Endodermal cell (in vitro differentiated cells): Measurements from ENCODE around the gene MAP6. TPM values are rescaled to one million over a fixed set of nuclear protein-coding genes. Genes with fewer than 3 reads are reported as not detected.

Source experiments
- DNase-seq: peaks from one replicate; pipeline ENCODE4 v3.0.0-alpha.2; 2017
- H3K27ac ChIP-seq: 2 replicates; pipeline ENCODE4 v1.5.1; 2013; ENCODE audit warnings: mild to moderate bottlenecking, low read depth, low read length, moderate library complexity
- H3K27me3 ChIP-seq: 2 replicates; pipeline ENCODE4 v1.6.1; 2013; ENCODE audit warnings: mild to moderate bottlenecking, low read length, moderate library complexity; ENCODE audit not compliant: insufficient read depth, control insufficient read depth, poor library complexity, severe bottlenecking
- H3K36me3 ChIP-seq: 2 replicates; pipeline ENCODE4 v1.7.0; 2013; ENCODE audit warnings: mild to moderate bottlenecking, low read length, moderate library complexity; ENCODE audit not compliant: control insufficient read depth, insufficient read depth
- H3K4me1 ChIP-seq: one replicate; pipeline ENCODE4 v1.7.0; 2013; ENCODE audit warnings: low read length; ENCODE audit not compliant: control insufficient read depth, insufficient read depth
- H3K4me3 ChIP-seq: 2 replicates; pipeline ENCODE4 v1.5.1; 2013; ENCODE audit warnings: mild to moderate bottlenecking, low read length, moderate library complexity
- H3K9ac ChIP-seq: 2 replicates; pipeline ENCODE4 v1.6.1; 2013; ENCODE audit warnings: mild to moderate bottlenecking, low read length, moderate library complexity; ENCODE audit not compliant: poor library complexity, severe bottlenecking; ENCODE audit errors: extremely low read depth
- H3K9me3 ChIP-seq: 2 replicates; pipeline ENCODE4 v1.6.1; 2013; ENCODE audit warnings: mild to moderate bottlenecking, low read length, moderate library complexity; ENCODE audit not compliant: control insufficient read depth
- H3K27ac Mint-ChIP-seq: 2 replicates; pipeline ENCODE4 v1.8.0; 2020; ENCODE audit warnings: mixed read lengths
- H3K27me3 Mint-ChIP-seq: 2 replicates; pipeline ENCODE4 v1.8.0; 2021; ENCODE audit warnings: mild to moderate bottlenecking, mixed read lengths; ENCODE audit not compliant: insufficient read depth
- H3K36me3 Mint-ChIP-seq: 2 replicates; pipeline ENCODE4 v1.8.0; 2020; ENCODE audit warnings: low read depth, mixed read lengths
- H3K4me1 Mint-ChIP-seq: 2 replicates; pipeline ENCODE4 v1.8.0; 2020; ENCODE audit warnings: mixed read lengths
- H3K4me3 Mint-ChIP-seq: 2 replicates; pipeline ENCODE4 v1.8.0; 2020; ENCODE audit warnings: mild to moderate bottlenecking, moderate library complexity, mixed read lengths
- H3K9me3 Mint-ChIP-seq: 2 replicates; pipeline ENCODE4 v1.8.0; 2020; ENCODE audit warnings: mild to moderate bottlenecking, mixed read lengths
- CTCF ChIP-seq: fragments of 200-600 bp; sonication (generic); conservative IDR thresholded peaks from 2 replicates; pipeline ENCODE4 v1.5.0; 2021; ENCODE audit warnings: antibody characterized with exemption, mild to moderate bottlenecking
- WGBS, 2 experiments: methylation state at CpG; one replicate each; pipeline versions ENCODE4 v1.1.5 to v1.1.7; 2013; ENCODE audit warnings: missing lambda C conversion rate in 2 of 2, mixed read lengths in 1 of 2; ENCODE audit not compliant: insufficient coverage in 1 of 2, insufficient read length in 1 of 2; 5-methylcytosine and 5-hydroxymethylcytosine counted together
- total RNA-seq, 2 donors: library from RNA; stranded (reverse); fragmentation: NEBNext Ultra II Directional in 1 of 2; extraction: Animal tissue kit (Norgen Biotek cat#: 25700) in 1 of 2; gene quantifications; 2 replicates in 1 of 2; 3 replicates in 1 of 2; pipeline ENCODE4 v1.2.1, GENCODE V29; 2021

The MAP6 gene
- total RNA-seq, 2 donors from 2014 or later = 1.9 to 4.2 TPM

DNA sequence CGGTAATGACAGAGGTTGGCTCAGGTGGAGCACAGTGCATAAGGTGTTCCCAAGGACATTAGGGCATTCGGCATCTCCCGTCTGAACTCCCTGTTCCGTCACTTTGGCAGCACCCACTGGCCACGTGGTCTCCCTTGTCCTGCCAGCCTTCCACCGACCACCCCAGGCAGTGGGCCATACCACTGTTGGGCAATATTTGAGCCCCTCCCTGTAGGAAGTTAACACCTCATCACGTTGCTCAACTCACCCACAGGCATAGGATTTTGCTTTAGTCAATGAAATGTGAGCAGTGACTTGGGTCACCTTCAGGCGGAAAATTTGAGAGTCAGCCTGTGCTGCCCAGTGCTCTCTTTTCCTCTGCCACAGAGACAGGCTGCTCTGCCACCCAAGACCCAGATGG lies 62.7 kb downstream of the MAP6 start:
- H3K4me3 ChIP-seq = no peak overlapping the region
- DNase-seq = no peak
- no peak for TF ChIP-seq CTCF
- no peaks in the 10 kb centered on the region for H3K36me3 Mint-ChIP-seq
- WGBS, 2 experiments = 89 to 96% methylated on average over 8 of the region's 8 CpGs
- no peaks in the 10 kb centered on the region for H3K36me3 ChIP-seq
- no peaks in the 10 kb centered on the region for H3K27me3 ChIP-seq
- H3K9me3 Mint-ChIP-seq = no peaks in the 10 kb centered on the region
- no peak overlapping the region for H3K27ac Mint-ChIP-seq
- no peak overlapping the region for H3K4me3 Mint-ChIP-seq
- no peaks in the 10 kb centered on the region for H3K9me3 ChIP-seq
- H3K9ac ChIP-seq = no peak overlapping the region
- no peaks in the 10 kb centered on the region for H3K4me1 ChIP-seq
- H3K4me1 Mint-ChIP-seq = peaks cover 3% of the 10 kb centered on the region
- no peak overlapping the region for H3K27ac ChIP-seq
- H3K27me3 Mint-ChIP-seq = peaks cover 6% of the 10 kb centered on the region

DNA sequence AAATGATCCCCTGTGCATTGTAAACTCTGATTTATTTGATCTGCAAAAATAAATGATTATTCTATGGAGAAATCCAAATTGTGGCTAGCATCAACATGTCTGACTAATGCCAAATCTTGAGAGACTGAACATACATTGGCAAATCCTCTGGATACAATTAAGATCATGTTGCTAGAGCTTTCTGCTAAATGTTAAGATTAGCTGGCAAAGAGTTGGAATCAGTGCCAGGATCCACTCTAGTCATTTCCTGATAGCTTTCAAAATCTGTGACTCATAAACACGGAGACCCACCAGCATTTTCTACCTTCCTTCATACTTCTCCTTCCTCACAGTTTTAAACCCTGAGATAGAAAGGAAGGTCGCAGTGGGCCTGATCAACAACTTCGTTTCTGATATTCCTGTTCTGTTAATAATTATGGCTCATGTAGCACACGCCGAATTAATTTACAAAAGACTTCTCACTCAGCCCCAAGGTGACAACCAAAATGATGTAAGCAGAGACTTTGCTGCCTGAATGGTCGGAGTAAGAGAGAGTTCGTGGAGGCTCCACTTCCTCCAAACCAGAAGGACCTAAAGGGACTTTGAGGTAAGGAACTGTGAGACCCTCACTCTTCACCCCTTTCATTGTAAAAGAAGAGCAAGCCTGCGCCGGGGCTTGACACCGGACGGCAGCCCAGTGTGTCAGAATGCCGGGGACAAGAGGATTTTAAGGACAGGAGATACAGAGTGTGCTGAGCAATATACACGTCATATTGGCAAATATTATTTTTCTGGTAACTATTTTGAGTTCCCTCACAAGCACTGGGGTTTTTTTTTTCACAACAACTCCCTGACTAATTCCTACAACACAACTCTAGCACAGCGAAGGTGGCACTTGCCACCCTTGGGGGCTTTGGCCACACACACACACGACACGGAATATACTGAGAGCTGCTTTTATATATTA lies 64.8 kb downstream of the MAP6 start:
- no peak overlapping the region for H3K27ac ChIP-seq
- no peaks in the 10 kb centered on the region for H3K4me1 ChIP-seq

GRCh38 chr11:75602951-75603350 lies 65.9 kb downstream of the MAP6 start:
- Histone ChIP-seq H3K36me3 (no peaks in the 10 kb centered on the region), H3K9me3 (no peaks in the 10 kb centered on the region), H3K27ac (no peak overlapping the region), H3K9ac (no peak overlapping the region), H3K27me3 (no peaks in the 10 kb centered on the region), H3K4me1 (no peaks in the 10 kb centered on the region), H3K4me3 (no peak overlapping the region)
- Mint-ChIP-seq H3K4me1 (peaks cover 4% of the 10 kb centered on the region), H3K27ac (no peak overlapping the region), H3K4me3 (no peak overlapping the region), H3K27me3 (peaks cover 10% of the 10 kb centered on the region), H3K36me3 (no peaks in the 10 kb centered on the region), H3K9me3 (no peaks in the 10 kb centered on the region)
- 90 to 93% methylated on average over 7 to 8 of the region's 8 CpGs for WGBS, 2 experiments
- DNase-seq = no peak
- TF ChIP-seq CTCF = no peak

More for the DNA sequence above, 64.8 kb downstream of the MAP6 start:
- Mint-ChIP-seq H3K4me1 (peaks cover 3% of the 10 kb centered on the region), H3K27me3 (peaks cover 10% of the 10 kb centered on the region), H3K27ac (no peak overlapping the region), H3K36me3 (no peaks in the 10 kb centered on the region), H3K4me3 (no peak overlapping the region), H3K9me3 (no peaks in the 10 kb centered on the region)
- WGBS, 2 experiments = 92% methylated on average over 11 to 16 of the region's 16 CpGs
- no peak overlapping the region for H3K9ac ChIP-seq
- DNase-seq = no peak
- no peaks in the 10 kb centered on the region for H3K36me3 ChIP-seq
- no peaks in the 10 kb centered on the region for H3K27me3 ChIP-seq
- H3K9me3 ChIP-seq = no peaks in the 10 kb centered on the region
- H3K4me3 ChIP-seq = no peak overlapping the region
- no peak for TF ChIP-seq CTCF
